Ovary (tissue), 9 donors: ENCODE data around the gene ADPRHL1. TPM values are rescaled to one million over a fixed set of nuclear protein-coding genes. Genes with fewer than 3 reads are reported as not detected.

ENCODE experiments used
- DNase-seq, 5 donors: peaks; one replicate each; pipeline ENCODE4 v3.0.0-alpha.2; 2019 to 2020
- H3K27ac ChIP-seq, 2 donors: fragments of 200-600 bp; one replicate each; pipeline versions ENCODE4 v1.5.1 to v1.8.0; 2019 to 2022
- H3K27me3 ChIP-seq: fragments of 200-600 bp; one replicate; pipeline ENCODE4 v1.8.0; 2022
- H3K36me3 ChIP-seq: fragments of 200-600 bp; sonication (generic); one replicate; pipeline ENCODE4 v1.5.1; 2019
- H3K4me1 ChIP-seq: one replicate; pipeline ENCODE4 v1.8.1; 2013; ENCODE audit warnings: mild to moderate bottlenecking, moderate library complexity; ENCODE audit not compliant: insufficient read depth
- H3K4me3 ChIP-seq: fragments of 200-600 bp; sonication (generic); one replicate; pipeline ENCODE4 v1.5.1; 2017
- H3K9me3 ChIP-seq, 2 donors: fragments of 200-600 bp in 1 of 2; sonication (generic) in 1 of 2; one replicate each; pipeline versions ENCODE4 v1.5.1 to v1.8.1; 2013 to 2019; ENCODE audit warnings: mild to moderate bottlenecking in 1 of 2, moderate library complexity in 1 of 2
- CTCF ChIP-seq, 3 donors: fragments of 450-650 bp in 2 of 3; fragments of 200-600 bp in 1 of 3; IDR thresholded peaks; one replicate each; pipeline versions ENCODE4 v1.5.1 to v1.8.0; 2016 to 2022; ENCODE audit warnings: antibody characterized with exemption in 3 of 3, mild to moderate bottlenecking in 1 of 3
- EP300 ChIP-seq: sonication (generic); formaldehyde crosslinking; IDR thresholded peaks from one replicate; pipeline ENCODE4 v1.6.1; 2017; ENCODE audit warnings: antibody characterized with exemption
- POLR2A ChIP-seq: fragments of 450-650 bp; IDR thresholded peaks from one replicate; pipeline ENCODE4 v1.6.1; 2017; ENCODE audit warnings: antibody characterized with exemption, mild to moderate bottlenecking, moderate library complexity
- WGBS, 3 donors: extraction: QIAGEN DNeasy Blood & Tissue Kit in 1 of 3; methylation state at CpG; one replicate each; pipeline versions ENCODE4 v1.1.5 to v1.1.7; 2013 to 2017; 5-methylcytosine and 5-hydroxymethylcytosine counted together
- intact Hi-C, 4 donors: fragments of 100-400 bp; cut with DNase I; formaldehyde crosslinking; loops; one replicate each; pipeline versions ENCODE4 v1.11.0 to v1.15.1; 2022 to 2023
- polyA plus RNA-seq, 2 donors: library from polyadenylated mRNA; stranded (reverse); fragments of 200-250 nt in 1 of 2; fragments of 350-450 nt in 1 of 2; fragmentation: Illumina TruSeq in 1 of 2; extraction: RNeasy Lipid Tissue Mini Kit (QIAGEN cat#74804) in 1 of 2; gene quantifications; one replicate each; pipeline ENCODE4 v1.2.3, GENCODE V29; 2013 to 2014
- total RNA-seq, 7 donors: library from RNA; depleted of rRNA in 2 of 7; stranded (reverse); fragments of >200 nt in 2 of 7; fragmentation: NEBNext Ultra II Directional in 3 of 7; extraction: Animal tissue kit (Norgen Biotek cat#: 25700) in 3 of 7; gene quantifications; one replicate each; pipeline versions ENCODE4 v1.1.0 to v1.2.4, GENCODE V29; 2016 to 2023
- donor health status: DM: no; HTN: no; CAD: no; lungs with moderate emphysema.
- donor health status: DM: no; HTN: no; CAD: no.
- donor health status: Bipolar disorder and iron deficiency.
- donor health status: DM: yes; HTN: yes; CAD: no.
- donor health status: DM: no; HTN: no; CAD: no.
- donor health status: DM: yes; HTN: yes; CAD: no.

Gene ADPRHL1
- total and polyA plus RNA-seq, 9 donors, result 1.6 to 5.0 (median 2.2) TPM

GRCh38 chr13:113433391-113433916, 19.8 kb downstream of the ADPRHL1 start:
- Histone ChIP-seq H3K4me1 (no peaks in the 10 kb centered on the region), H3K27ac (no peak overlapping the region), H3K36me3 (no peaks in the 10 kb centered on the region), H3K9me3 (no peaks in the 10 kb centered on the region), H3K27me3 (no peaks in the 10 kb centered on the region), H3K4me3 (no peak overlapping the region)
- DNase-seq, result no peak
- TF ChIP-seq EP300, result no peak
- TF ChIP-seq CTCF (IDR thresholded peaks at IDR 0.05), result no peak
- no peak for TF ChIP-seq POLR2A
- WGBS, 3 donors, result 92 to 93% (median 92%) methylated on average over 21 of the region's 21 CpGs
- intact Hi-C loops, result no loop called here

- H3K27ac ChIP-seq, result no peak overlapping the region
- no peak for DNase-seq
- TF ChIP-seq CTCF (IDR thresholded peaks at IDR 0.05) (no peak), EP300 (no peak), POLR2A (no peak)
- 84 to 89% (median 87%) methylated on average over 34 of the region's 34 CpGs for WGBS, 3 donors
- H3K27me3 ChIP-seq, result no peaks in the 10 kb centered on the region
- H3K4me3 ChIP-seq, result no peak overlapping the region
- no peaks in the 10 kb centered on the region for H3K9me3 ChIP-seq
- no peaks in the 10 kb centered on the region for H3K4me1 ChIP-seq
- intact Hi-C loops, result no loop called here
- H3K36me3 ChIP-seq, result no peaks in the 10 kb centered on the region
Measured at GRCh38 chr13:113432506-113433270, 20.6 kb downstream of the ADPRHL1 start.

GRCh38 chr13:113431171-113431570, 22.1 kb downstream of the ADPRHL1 start:
- intact Hi-C loops, result no loop called here
- no peaks in the 10 kb centered on the region for H3K4me1 ChIP-seq

More at GRCh38 chr13:113431171-113431570, 22.1 kb downstream of the ADPRHL1 start:
- WGBS, 3 donors, result 88 to 89% (median 89%) methylated on average over 22 of the region's 22 CpGs
- TF ChIP-seq CTCF (IDR thresholded peaks at IDR 0.05) (no peak), POLR2A (no peak), EP300 (no peak)
- Histone ChIP-seq H3K27me3 (no peaks in the 10 kb centered on the region), H3K9me3 (no peaks in the 10 kb centered on the region), H3K4me3 (no peak overlapping the region), H3K36me3 (no peaks in the 10 kb centered on the region), H3K27ac (no peak overlapping the region)
- DNase-seq, result no peak
